Measurements from ENCODE around the gene SEPHS1. TPM values are rescaled to one million over a fixed set of nuclear protein-coding genes. Genes with fewer than 3 reads are reported as not detected.
A peak's percentile ranks its signal among the peaks of the same experiment; 100 is the strongest.

The SEPHS1 gene
- total RNA-seq, 1 experiment from 2014 or later = 509 TPM

DNA sequence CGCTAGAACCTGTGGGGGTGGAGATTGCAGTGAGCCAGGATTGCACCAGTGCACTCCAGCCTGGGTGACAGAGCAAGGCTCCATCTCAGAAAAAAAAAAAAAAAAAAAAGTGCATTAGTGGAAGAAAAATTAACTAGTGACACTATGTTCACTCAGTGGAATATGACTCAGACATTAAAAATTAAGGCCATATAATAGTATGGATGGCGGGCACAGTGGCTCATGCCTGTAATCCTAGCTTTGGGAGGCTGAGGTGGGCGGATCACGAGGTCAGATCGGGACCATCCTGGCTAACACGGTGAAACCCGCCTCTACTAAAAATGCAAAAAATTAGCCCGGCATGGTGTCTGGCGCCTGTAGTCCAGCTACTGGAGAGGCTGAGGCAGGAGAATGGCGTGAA is 51.6 kb downstream of the SEPHS1 start:
- H3K27me3 Mint-ChIP-seq (ENCODE audit: low read depth) = peaks cover 13% of the 10 kb centered on the region; the same call in 1 of the 2 replicates
- ChIA-PET CTCF (interaction anchor here (0.7 kb wide), 1 partner anchor 88 kb away, joined by 4 read pairs; no protein-coding TSS in a partner anchor), POLR2A (interaction anchor here (0.7 kb wide), 1 partner anchor 62 kb away, joined by 4 read pairs; no protein-coding TSS in a partner anchor)
- DNase-seq (ENCODE audit: low spot score) (peak; percentile 4), ATAC-seq (no peak)
- no peak for TF ChIP-seq ZNF121 (CRISPR knock-in tag; IDR thresholded peaks at IDR 0.05)
- TF ChIP-seq IRF2 (CRISPR knock-in tag; IDR thresholded peaks at IDR 0.05; ENCODE audit: borderline replicate concordance, low read depth) = no peak
- TF ChIP-seq, protein P1, sequence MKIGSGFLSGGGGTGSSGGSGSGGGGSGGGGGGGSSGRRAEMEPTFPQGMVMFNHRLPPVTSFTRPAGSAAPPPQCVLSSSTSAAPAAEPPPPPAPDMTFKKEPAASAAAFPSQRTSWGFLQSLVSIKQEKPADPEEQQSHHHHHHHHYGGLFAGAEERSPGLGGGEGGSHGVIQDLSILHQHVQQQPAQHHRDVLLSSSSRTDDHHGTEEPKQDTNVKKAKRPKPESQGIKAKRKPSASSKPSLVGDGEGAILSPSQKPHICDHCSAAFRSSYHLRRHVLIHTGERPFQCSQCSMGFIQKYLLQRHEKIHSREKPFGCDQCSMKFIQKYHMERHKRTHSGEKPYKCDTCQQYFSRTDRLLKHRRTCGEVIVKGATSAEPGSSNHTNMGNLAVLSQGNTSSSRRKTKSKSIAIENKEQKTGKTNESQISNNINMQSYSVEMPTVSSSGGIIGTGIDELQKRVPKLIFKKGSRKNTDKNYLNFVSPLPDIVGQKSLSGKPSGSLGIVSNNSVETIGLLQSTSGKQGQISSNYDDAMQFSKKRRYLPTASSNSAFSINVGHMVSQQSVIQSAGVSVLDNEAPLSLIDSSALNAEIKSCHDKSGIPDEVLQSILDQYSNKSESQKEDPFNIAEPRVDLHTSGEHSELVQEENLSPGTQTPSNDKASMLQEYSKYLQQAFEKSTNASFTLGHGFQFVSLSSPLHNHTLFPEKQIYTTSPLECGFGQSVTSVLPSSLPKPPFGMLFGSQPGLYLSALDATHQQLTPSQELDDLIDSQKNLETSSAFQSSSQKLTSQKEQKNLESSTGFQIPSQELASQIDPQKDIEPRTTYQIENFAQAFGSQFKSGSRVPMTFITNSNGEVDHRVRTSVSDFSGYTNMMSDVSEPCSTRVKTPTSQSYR (CRISPR knock-in tag; IDR thresholded peaks at IDR 0.05) = no peak
- TF ChIP-seq, protein P2, sequence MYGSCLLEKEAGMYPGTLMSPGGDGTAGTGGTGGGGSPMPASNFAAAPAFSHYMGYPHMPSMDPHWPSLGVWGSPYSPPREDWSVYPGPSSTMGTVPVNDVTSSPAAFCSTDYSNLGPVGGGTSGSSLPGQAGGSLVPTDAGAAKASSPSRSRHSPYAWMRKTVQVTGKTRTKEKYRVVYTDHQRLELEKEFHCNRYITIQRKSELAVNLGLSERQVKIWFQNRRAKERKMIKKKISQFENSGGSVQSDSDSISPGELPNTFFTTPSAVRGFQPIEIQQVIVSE (CRISPR knock-in tag; IDR thresholded peaks at IDR 0.05; ENCODE audit: borderline replicate concordance) = no peak
- H3K9me3 Mint-ChIP-seq = no peaks in the 10 kb centered on the region
- peaks cover 10% of the 10 kb centered on the region for H3K36me3 Mint-ChIP-seq
- no peak overlapping the region for H3K27ac Mint-ChIP-seq
- H3K4me1 Mint-ChIP-seq = peaks cover 16% of the 10 kb centered on the region
- no peak overlapping the region for H3K4me3 Mint-ChIP-seq

DNA sequence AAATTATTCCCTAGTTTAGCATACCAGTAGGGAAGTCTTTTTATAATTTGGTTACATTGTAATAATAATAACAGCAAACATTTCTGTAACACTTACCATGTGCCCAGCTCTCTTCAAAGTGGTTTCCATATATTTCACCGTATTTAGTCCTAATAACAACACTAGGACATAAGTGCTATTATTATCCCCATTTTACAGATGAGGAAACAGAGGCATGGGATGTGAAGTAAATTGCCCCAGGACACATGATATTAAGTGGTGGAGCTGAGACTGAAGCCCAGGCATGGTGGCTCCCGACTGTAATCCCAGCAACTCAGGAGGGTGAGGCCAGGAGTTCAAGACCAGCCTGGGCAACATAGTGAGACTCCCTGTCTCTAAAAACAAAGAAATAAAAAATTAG is 53.3 kb downstream of the SEPHS1 start:
- H3K27me3 Mint-ChIP-seq (ENCODE audit: low read depth) = peaks cover 10% of the 10 kb centered on the region; the same call in 1 of the 2 replicates
- H3K4me3 Mint-ChIP-seq = no peak overlapping the region
- DNase-seq (ENCODE audit: low spot score) (no peak), ATAC-seq (no peak)
- H3K9me3 Mint-ChIP-seq = no peaks in the 10 kb centered on the region
- H3K27ac Mint-ChIP-seq = no peak overlapping the region; the same call in 1 of the 2 replicates
- peaks cover 13% of the 10 kb centered on the region for H3K4me1 Mint-ChIP-seq
- H3K36me3 Mint-ChIP-seq = peaks cover 10% of the 10 kb centered on the region
- CTCF ChIA-PET = no interaction called here
- POLR2A ChIA-PET = interaction anchor here (0.5 kb wide), 1 partner anchor 1252 kb away, joined by 3 read pairs; the partner anchor contains the start of gene UPF2
- TF ChIP-seq ZNF219 (CRISPR knock-in tag; IDR thresholded peaks at IDR 0.05; ENCODE audit: borderline replicate concordance) = no peak
- TF ChIP-seq, protein P3, sequence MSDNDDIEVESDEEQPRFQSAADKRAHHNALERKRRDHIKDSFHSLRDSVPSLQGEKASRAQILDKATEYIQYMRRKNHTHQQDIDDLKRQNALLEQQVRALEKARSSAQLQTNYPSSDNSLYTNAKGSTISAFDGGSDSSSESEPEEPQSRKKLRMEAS (CRISPR knock-in tag; IDR thresholded peaks at IDR 0.05) = no peak
- TF ChIP-seq, protein P4, sequence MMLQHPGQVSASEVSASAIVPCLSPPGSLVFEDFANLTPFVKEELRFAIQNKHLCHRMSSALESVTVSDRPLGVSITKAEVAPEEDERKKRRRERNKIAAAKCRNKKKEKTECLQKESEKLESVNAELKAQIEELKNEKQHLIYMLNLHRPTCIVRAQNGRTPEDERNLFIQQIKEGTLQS (CRISPR knock-in tag; conservative IDR thresholded peaks at IDR 0.05) = no peak
- no peak for TF ChIP-seq JUN (CRISPR knock-in tag; IDR thresholded peaks at IDR 0.05)
- TF ChIP-seq, protein P5, sequence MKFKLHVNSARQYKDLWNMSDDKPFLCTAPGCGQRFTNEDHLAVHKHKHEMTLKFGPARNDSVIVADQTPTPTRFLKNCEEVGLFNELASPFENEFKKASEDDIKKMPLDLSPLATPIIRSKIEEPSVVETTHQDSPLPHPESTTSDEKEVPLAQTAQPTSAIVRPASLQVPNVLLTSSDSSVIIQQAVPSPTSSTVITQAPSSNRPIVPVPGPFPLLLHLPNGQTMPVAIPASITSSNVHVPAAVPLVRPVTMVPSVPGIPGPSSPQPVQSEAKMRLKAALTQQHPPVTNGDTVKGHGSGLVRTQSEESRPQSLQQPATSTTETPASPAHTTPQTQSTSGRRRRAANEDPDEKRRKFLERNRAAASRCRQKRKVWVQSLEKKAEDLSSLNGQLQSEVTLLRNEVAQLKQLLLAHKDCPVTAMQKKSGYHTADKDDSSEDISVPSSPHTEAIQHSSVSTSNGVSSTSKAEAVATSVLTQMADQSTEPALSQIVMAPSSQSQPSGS (CRISPR knock-in tag; IDR thresholded peaks at IDR 0.05; ENCODE audit: borderline replicate concordance, low read depth) = no peak
- TF ChIP-seq ZBTB21 (CRISPR knock-in tag; IDR thresholded peaks at IDR 0.05; ENCODE audit: borderline replicate concordance) = no peak
- no peak for TF ChIP-seq GABPB1 (CRISPR knock-in tag; IDR thresholded peaks at IDR 0.05)
- TF ChIP-seq MXD4 (CRISPR knock-in tag; IDR thresholded peaks at IDR 0.05; ENCODE audit: borderline replicate concordance) = no peak
- TF ChIP-seq, protein P6, sequence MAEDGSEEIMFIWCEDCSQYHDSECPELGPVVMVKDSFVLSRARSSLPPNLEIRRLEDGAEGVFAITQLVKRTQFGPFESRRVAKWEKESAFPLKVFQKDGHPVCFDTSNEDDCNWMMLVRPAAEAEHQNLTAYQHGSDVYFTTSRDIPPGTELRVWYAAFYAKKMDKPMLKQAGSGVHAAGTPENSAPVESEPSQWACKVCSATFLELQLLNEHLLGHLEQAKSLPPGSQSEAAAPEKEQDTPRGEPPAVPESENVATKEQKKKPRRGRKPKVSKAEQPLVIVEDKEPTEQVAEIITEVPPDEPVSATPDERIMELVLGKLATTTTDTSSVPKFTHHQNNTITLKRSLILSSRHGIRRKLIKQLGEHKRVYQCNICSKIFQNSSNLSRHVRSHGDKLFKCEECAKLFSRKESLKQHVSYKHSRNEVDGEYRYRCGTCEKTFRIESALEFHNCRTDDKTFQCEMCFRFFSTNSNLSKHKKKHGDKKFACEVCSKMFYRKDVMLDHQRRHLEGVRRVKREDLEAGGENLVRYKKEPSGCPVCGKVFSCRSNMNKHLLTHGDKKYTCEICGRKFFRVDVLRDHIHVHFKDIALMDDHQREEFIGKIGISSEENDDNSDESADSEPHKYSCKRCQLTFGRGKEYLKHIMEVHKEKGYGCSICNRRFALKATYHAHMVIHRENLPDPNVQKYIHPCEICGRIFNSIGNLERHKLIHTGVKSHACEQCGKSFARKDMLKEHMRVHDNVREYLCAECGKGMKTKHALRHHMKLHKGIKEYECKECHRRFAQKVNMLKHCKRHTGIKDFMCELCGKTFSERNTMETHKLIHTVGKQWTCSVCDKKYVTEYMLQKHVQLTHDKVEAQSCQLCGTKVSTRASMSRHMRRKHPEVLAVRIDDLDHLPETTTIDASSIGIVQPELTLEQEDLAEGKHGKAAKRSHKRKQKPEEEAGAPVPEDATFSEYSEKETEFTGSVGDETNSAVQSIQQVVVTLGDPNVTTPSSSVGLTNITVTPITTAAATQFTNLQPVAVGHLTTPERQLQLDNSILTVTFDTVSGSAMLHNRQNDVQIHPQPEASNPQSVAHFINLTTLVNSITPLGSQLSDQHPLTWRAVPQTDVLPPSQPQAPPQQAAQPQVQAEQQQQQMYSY (CRISPR knock-in tag; IDR thresholded peaks at IDR 0.05) = no peak
- TF ChIP-seq, protein P7, sequence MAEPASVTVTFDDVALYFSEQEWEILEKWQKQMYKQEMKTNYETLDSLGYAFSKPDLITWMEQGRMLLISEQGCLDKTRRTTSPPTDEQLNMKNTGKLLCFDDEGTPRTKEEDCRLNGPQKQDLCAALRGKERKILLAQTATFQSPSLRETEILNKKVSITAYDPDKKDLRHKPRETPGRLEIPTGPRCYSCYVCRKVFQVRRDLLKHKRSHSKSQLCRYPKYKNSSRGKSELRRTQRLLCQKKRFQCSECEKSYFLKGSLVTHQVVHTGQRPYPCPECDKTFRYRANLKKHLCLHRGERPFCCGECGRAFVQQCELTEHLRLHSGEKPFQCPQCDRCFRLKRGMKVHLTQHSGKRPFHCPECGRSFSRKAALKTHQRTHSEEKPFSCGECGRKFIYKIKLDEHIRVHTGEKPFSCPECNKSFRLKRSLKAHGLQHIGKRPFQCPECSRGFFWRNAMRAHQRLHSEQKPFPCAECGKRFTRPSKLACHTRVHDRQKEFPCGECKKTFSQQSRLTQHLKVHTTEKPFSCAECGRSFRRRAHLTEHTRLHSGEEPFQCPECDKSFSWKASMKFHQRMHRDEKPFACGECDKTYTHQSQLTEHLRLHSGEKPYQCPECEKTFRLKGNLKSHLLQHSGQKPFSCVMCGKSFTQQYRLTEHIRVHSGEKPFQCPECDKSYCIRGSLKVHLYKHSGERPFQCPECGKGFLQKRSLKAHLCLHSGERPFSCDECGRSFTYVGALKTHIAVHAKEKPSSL (CRISPR knock-in tag; conservative IDR thresholded peaks at IDR 0.05) = no peak
- TF ChIP-seq, protein P8, sequence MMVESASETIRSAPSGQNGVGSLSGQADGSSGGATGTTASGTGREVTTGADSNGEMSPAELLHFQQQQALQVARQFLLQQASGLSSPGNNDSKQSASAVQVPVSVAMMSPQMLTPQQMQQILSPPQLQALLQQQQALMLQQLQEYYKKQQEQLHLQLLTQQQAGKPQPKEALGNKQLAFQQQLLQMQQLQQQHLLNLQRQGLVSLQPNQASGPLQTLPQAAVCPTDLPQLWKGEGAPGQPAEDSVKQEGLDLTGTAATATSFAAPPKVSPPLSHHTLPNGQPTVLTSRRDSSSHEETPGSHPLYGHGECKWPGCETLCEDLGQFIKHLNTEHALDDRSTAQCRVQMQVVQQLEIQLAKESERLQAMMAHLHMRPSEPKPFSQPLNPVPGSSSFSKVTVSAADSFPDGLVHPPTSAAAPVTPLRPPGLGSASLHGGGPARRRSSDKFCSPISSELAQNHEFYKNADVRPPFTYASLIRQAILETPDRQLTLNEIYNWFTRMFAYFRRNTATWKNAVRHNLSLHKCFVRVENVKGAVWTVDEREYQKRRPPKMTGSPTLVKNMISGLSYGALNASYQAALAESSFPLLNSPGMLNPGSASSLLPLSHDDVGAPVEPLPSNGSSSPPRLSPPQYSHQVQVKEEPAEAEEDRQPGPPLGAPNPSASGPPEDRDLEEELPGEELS (CRISPR knock-in tag; IDR thresholded peaks at IDR 0.05) = no peak
- no peak for TF ChIP-seq ZNF671 (CRISPR knock-in tag; IDR thresholded peaks at IDR 0.05)
- TF ChIP-seq, protein P9, sequence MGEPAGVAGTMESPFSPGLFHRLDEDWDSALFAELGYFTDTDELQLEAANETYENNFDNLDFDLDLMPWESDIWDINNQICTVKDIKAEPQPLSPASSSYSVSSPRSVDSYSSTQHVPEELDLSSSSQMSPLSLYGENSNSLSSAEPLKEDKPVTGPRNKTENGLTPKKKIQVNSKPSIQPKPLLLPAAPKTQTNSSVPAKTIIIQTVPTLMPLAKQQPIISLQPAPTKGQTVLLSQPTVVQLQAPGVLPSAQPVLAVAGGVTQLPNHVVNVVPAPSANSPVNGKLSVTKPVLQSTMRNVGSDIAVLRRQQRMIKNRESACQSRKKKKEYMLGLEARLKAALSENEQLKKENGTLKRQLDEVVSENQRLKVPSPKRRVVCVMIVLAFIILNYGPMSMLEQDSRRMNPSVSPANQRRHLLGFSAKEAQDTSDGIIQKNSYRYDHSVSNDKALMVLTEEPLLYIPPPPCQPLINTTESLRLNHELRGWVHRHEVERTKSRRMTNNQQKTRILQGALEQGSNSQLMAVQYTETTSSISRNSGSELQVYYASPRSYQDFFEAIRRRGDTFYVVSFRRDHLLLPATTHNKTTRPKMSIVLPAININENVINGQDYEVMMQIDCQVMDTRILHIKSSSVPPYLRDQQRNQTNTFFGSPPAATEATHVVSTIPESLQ (CRISPR knock-in tag; IDR thresholded peaks at IDR 0.05) = no peak
